HCT116 (cell line): Measurements from ENCODE around the gene ARHGEF11. TPM values are rescaled to one million over a fixed set of nuclear protein-coding genes. Genes with fewer than 3 reads are reported as not detected.

Experiments used
- ATAC-seq: fragments of 200-7000 bp; cut with Tn5 transposase; 2 replicates; pipeline ENCODE4 v1.9.1; 2020; ENCODE audit warnings: mild to moderate bottlenecking, moderate library complexity
- BruUV-seq: library from RNA; stranded (reverse); fragments of 400-500 nt; replicated peaks from 2 replicates; lab custom pipeline; 2021; lab: Mats Ljungman, UMichigan
- CTCF ChIA-PET: fragments of 300-600 bp; sonication (Branson Sonifier 250); formaldehyde crosslinking; loops from one replicate; lab custom pipeline; 2021; ENCODE audit warnings: antibody characterized with exemption; lab: Charles Lee
- POLR2A ChIA-PET: fragments of 300-600, 350-600 bp; sonication (Branson Sonifier 250); formaldehyde crosslinking; loops from one replicate; lab custom pipeline; 2021; ENCODE audit warnings: antibody characterized with exemption; lab: Charles Lee
- RAD21 ChIA-PET, 2 experiments: fragments of 300-600 bp; sonication (Branson Sonifier 250); formaldehyde crosslinking; loops; one replicate each; lab custom pipeline; 2023; ENCODE audit warnings: low total read pairs in 2 of 2; ENCODE audit not compliant: uncharacterized antibody in 2 of 2, unreplicated experiment in 2 of 2, low non-redundant PET in 1 of 2; lab: Charles Lee
- DNase-seq: peaks from one replicate; pipeline ENCODE4 v3.0.0-alpha.2; 2010; ENCODE audit warnings: low read depth, low spot score
- H2AFZ ChIP-seq: fragments of 200-600 bp; shearing (Covaris generic), sonication (generic); 2 replicates; pipeline ENCODE4 v1.6.1; 2017; ENCODE audit warnings: low read depth, mixed run types, mixed read lengths, antibody characterized with exemption, low read length; ENCODE audit not compliant: poor library complexity, severe bottlenecking
- H3K27ac ChIP-seq: 2 replicates; pipeline ENCODE4 v1.5.1; 2012; ENCODE audit warnings: low read depth, low read length
- H3K27me3 ChIP-seq: fragments of 200-600 bp; sonication (generic); 2 replicates; pipeline ENCODE4 v1.6.1; 2016; ENCODE audit warnings: mixed run types, low read length, mixed read lengths; ENCODE audit not compliant: insufficient read depth
- H3K36me3 ChIP-seq, 2 experiments: fragments of 200-500 bp in 1 of 2; fragments of 200-600 bp in 1 of 2; sonication (Bioruptor generic) in 1 of 2; sonication (generic) in 1 of 2; 2 replicates each; pipeline versions ENCODE4 v1.5.1 to v1.6.1; 2014 to 2016; ENCODE audit warnings: low read length in 2 of 2, inconsistent platforms in 1 of 2, mixed read lengths in 1 of 2, mixed run types in 1 of 2; ENCODE audit not compliant: insufficient read depth in 2 of 2, control insufficient read depth in 1 of 2
- H3K4me1 ChIP-seq, 2 experiments: fragments of 200-600 bp in 1 of 2; sonication (generic) in 1 of 2; 2 replicates each; pipeline versions ENCODE4 v1.5.1 to v1.6.1; 2012 to 2017; ENCODE audit warnings: low read length in 2 of 2, inconsistent platforms in 1 of 2, mild to moderate bottlenecking in 1 of 2, mixed read lengths in 1 of 2, mixed run types in 1 of 2, moderate library complexity in 1 of 2; ENCODE audit not compliant: insufficient read depth in 2 of 2, control insufficient read depth in 1 of 2
- H3K4me2 ChIP-seq: fragments of 200-600 bp; sonication (generic); 2 replicates; pipeline ENCODE4 v1.6.1; 2017; ENCODE audit warnings: mixed run types, low read length, mixed read lengths
- H3K4me3 ChIP-seq, 2 experiments: fragments of 200-600 bp in 1 of 2; sonication (generic) in 1 of 2; replicated peaks in 1 of 2; 2 replicates each; pipeline ENCODE4 v1.5.1; 2011 to 2016; ENCODE audit warnings: low read length in 2 of 2, control low read depth in 1 of 2, low read depth in 1 of 2, mild to moderate bottlenecking in 1 of 2, mixed read lengths in 1 of 2, mixed run types in 1 of 2
- H3K79me2 ChIP-seq: fragments of 200-600 bp; sonication (generic); 2 replicates; pipeline ENCODE4 v1.6.1; 2017; ENCODE audit warnings: mild to moderate bottlenecking, mixed run types, low read length, moderate library complexity, mixed read lengths; ENCODE audit not compliant: insufficient read depth
- H3K9ac ChIP-seq: fragments of 200-600 bp; sonication (generic); 2 replicates; pipeline ENCODE4 v1.6.1; 2016; ENCODE audit warnings: low read length, mixed read lengths
- H3K9me2 ChIP-seq: fragments of 200-600 bp; sonication (generic), shearing (Covaris generic); 2 replicates; pipeline ENCODE4 v1.6.1; 2017; ENCODE audit warnings: mixed run types, mild to moderate bottlenecking, moderate library complexity; ENCODE audit not compliant: insufficient read depth
- H3K9me3 ChIP-seq, 2 experiments: fragments of 200-500 bp in 1 of 2; fragments of 200-600 bp in 1 of 2; sonication (Bioruptor generic) in 1 of 2; sonication (generic) in 1 of 2; 2 replicates each; pipeline ENCODE4 v1.6.1; 2014 to 2017; ENCODE audit warnings: low read length in 2 of 2, mixed read lengths in 2 of 2, inconsistent platforms in 1 of 2, low read depth in 1 of 2, mild to moderate bottlenecking in 1 of 2, mixed run types in 1 of 2, moderate library complexity in 1 of 2; ENCODE audit not compliant: control insufficient read depth in 1 of 2, insufficient read depth in 1 of 2
- H4K20me1 ChIP-seq: fragments of 200-600 bp; sonication (generic), shearing (Covaris generic); 2 replicates; pipeline ENCODE4 v1.6.1; 2017; ENCODE audit warnings: mixed run types, mild to moderate bottlenecking, moderate library complexity; ENCODE audit not compliant: insufficient read depth
- ATF3 ChIP-seq: IDR thresholded peaks from 2 replicates; pipeline ENCODE4 v1.6.1; 2012
- CBX3 ChIP-seq: IDR thresholded peaks from 2 replicates; pipeline ENCODE4 v1.6.1; 2012; ENCODE audit warnings: low read depth
- CEBPB ChIP-seq: IDR thresholded peaks from 2 replicates; pipeline ENCODE4 v1.6.1; 2012; ENCODE audit warnings: low read depth
- ELF1 ChIP-seq: IDR thresholded peaks from 2 replicates; pipeline ENCODE4 v1.6.1; 2012; ENCODE audit warnings: low read depth, borderline replicate concordance
- EZH2 ChIP-seq: fragments of 200-600 bp; sonication (generic); IDR thresholded peaks from 2 replicates; pipeline ENCODE4 v1.6.1; 2017; ENCODE audit warnings: antibody characterized with exemption, mixed run types
- EZH2phosphoT487 ChIP-seq: fragments of 200-600 bp; IDR thresholded peaks from 2 replicates; pipeline ENCODE4 v1.6.1; 2018; ENCODE audit warnings: antibody characterized with exemption, borderline replicate concordance
- FOSL1 ChIP-seq: IDR thresholded peaks from 2 replicates; pipeline ENCODE4 v1.6.1; 2012; ENCODE audit warnings: low read depth
- JUND ChIP-seq: IDR thresholded peaks from 2 replicates; pipeline ENCODE4 v1.6.1; 2012
- MAX ChIP-seq: IDR thresholded peaks from 2 replicates; pipeline ENCODE4 v1.6.1; 2012
- POLR2A ChIP-seq: IDR thresholded peaks from 2 replicates; pipeline ENCODE4 v1.7.0; 2011; ENCODE audit warnings: borderline replicate concordance; ENCODE audit not compliant: insufficient read depth, insufficient read length; ENCODE audit errors: extremely low read depth
- POLR2AphosphoS5 ChIP-seq: IDR thresholded peaks from 2 replicates; pipeline ENCODE4 v1.6.1; 2011; ENCODE audit warnings: mild to moderate bottlenecking, low read depth, low read length, moderate library complexity
- RAD21 ChIP-seq: IDR thresholded peaks from 2 replicates; pipeline ENCODE4 v1.6.1; 2012; ENCODE audit warnings: low read depth, mild to moderate bottlenecking
- REST ChIP-seq: IDR thresholded peaks from 2 replicates; pipeline ENCODE4 v1.6.1; 2012; ENCODE audit warnings: low read depth
- SIN3A ChIP-seq: IDR thresholded peaks from 2 replicates; pipeline ENCODE4 v1.6.1; 2012; ENCODE audit warnings: low read depth
- SRF ChIP-seq: IDR thresholded peaks from 2 replicates; pipeline ENCODE4 v1.6.1; 2012; ENCODE audit warnings: low read depth
- TCF7L2 ChIP-seq: IDR thresholded peaks from 2 replicates; pipeline ENCODE4 v1.7.0; 2011; ENCODE audit warnings: borderline replicate concordance, inconsistent platforms; ENCODE audit not compliant: insufficient read depth, insufficient read length; ENCODE audit errors: extremely low read depth
- YY1 ChIP-seq: IDR thresholded peaks from 2 replicates; pipeline ENCODE4 v1.6.1; 2011; ENCODE audit warnings: low read length, low read depth, moderate library complexity, mild to moderate bottlenecking; ENCODE audit not compliant: insufficient replicate concordance; ENCODE audit errors: extremely low read depth
- ZFX ChIP-seq: fragments of 450-650 bp; IDR thresholded peaks from 2 replicates; pipeline ENCODE4 v1.6.1; 2017
- ZNF274 ChIP-seq: fragments of 200-500 bp; sonication (Bioruptor generic); IDR thresholded peaks from 2 replicates; pipeline ENCODE4 v1.6.1; 2014; ENCODE audit warnings: mild to moderate bottlenecking, low read depth, low read length, inconsistent platforms
- intact Hi-C: fragments of 100-400 bp; cut with micrococcal nuclease; formaldehyde crosslinking; loops from 2 replicates; pipeline ENCODE4 v1.10.0; 2022
- total RNA-seq: library from RNA; stranded (reverse); gene quantifications from one replicate; pipeline ENCODE4 v1.2.1, GENCODE V29; 2021; ENCODE audit not compliant: unreplicated experiment

The ARHGEF11 gene
- total RNA-seq, 1 experiment from 2014 or later, result 28.9 TPM

- no peaks in the 10 kb centered on the region for H3K4me1 ChIP-seq
- ChIA-PET CTCF (no interaction called here), POLR2A (no interaction called here), RAD21 (no interaction called here)
- H3K4me2 ChIP-seq, result no peak overlapping the region
- H2AFZ ChIP-seq, result no peak overlapping the region
- BruUV-seq, result no TSS peak
- no peak overlapping the region for H3K9ac ChIP-seq
- no peaks in the 10 kb centered on the region for H3K27me3 ChIP-seq
- H4K20me1 ChIP-seq, result no peaks in the 10 kb centered on the region
- no peaks in the 10 kb centered on the region for H3K79me2 ChIP-seq
- ATAC-seq (no peak), DNase-seq (no peak)
- peaks cover 9 to 13% of the 10 kb centered on the region in 2 experiments for H3K36me3 ChIP-seq
- H3K9me3 ChIP-seq, result no peaks in the 10 kb centered on the region
- H3K9me2 ChIP-seq, result no peaks in the 10 kb centered on the region
- intact Hi-C loops, result no loop called here
- H3K4me3 ChIP-seq, result no peak overlapping the region
- no peak overlapping the region for H3K27ac ChIP-seq
- TF ChIP-seq CEBPB (no peak), SRF (no peak), EZH2 (no peak), RAD21 (no peak), POLR2A (no peak), JUND (no peak), SIN3A (no peak), REST (no peak), YY1 (no peak), FOSL1 (no peak), MAX (no peak), ZFX (no peak), TCF7L2 (no peak), POLR2AphosphoS5 (no peak), EZH2phosphoT487 (no peak), ZNF274 (no peak), CBX3 (no peak), ATF3 (no peak), ELF1 (no peak)
Measured at GRCh38 chr1:156939786-156940334, 105.7 kb downstream of the ARHGEF11 start.
